Stromal cell of bone marrow (primary cell): ENCODE measurements around the gene LCNL1.
"Not testable (repeated sequence)": the region's sequence is repeated elsewhere in the genome, so short reads cannot be mapped to it uniquely, and the experiment has no call there.

Experiments used
- DNase-seq: peaks from one replicate; pipeline ENCODE4 v3.0.0-alpha.2; 2012; ENCODE audit warnings: low read depth

The LCNL1 gene

DNA sequence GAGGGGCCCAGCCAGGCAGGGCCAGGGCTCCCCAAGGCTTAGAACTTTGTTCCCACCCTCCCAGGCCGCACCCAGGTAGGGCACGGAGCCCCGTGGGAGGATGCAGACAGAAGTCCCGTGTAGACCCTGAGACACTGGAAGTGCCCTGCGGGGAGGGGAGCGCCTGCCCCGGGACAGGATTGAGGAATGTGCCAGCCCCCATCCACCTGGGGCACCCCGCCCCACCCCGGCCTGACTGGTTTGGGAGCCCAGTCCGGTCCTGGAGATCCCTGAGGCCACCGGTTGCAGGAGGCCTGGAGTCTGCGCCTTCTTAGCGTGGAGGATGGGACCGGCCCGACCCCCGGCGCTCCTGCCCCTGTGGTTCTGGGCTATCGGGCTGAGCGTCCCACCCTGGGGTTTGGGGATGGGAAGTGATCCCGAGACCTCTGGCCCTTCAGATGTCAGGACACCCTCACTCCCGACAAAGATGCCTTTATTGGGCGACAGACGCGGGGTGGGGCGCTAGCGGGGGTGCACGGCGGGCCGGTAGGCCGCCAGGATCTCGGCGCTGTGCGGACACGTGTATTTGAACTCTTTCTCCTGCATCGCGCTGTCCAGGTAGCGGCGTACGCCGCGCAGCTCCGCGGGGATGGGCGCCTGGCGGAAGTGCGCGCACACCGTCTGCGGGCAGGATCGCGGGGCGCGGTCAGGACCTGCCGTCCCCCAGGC, 11.5 kb downstream of the LCNL1 start:
- no peak for DNase-seq

DNA sequence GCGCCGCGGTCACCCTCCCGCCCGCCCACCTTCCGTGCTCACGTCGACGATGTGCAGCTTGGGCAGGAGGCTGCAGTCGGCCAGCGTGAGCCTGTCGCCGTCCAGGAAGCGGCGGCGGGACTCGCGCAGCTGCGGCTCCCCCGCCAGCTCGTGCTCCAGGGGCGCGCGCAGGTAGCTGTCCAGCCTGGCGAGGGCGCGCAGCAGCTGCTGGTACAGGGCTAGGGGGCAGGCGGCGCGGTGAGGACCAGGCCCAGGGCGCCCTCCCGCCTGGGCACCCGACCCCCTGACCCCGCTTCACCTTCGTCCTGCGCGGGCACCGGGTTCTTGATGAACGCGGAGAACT, 12.1 kb downstream of the LCNL1 start:
- DNase-seq = no peak

DNA sequence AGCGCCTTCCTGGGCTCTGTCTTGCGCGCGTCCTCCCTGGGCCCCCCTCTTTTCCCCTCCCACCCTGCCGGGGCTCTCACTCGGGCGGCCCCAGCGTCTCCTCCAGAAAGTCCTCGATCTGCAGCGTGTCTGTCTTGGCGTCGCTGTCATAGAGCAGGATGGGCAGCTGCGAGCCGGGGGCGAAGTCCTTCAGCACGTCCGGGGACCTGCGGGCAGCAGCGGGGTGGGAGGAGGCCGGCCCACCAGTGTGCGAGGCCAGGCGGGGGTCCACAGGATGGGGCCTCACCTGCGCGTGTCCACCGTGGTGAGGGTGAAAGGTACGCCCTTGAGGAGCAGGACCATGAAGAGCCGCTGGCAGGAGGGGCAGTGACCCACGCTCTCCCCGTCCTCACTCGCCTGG, 12.6 kb downstream of the LCNL1 start:
- no peak for DNase-seq

DNA sequence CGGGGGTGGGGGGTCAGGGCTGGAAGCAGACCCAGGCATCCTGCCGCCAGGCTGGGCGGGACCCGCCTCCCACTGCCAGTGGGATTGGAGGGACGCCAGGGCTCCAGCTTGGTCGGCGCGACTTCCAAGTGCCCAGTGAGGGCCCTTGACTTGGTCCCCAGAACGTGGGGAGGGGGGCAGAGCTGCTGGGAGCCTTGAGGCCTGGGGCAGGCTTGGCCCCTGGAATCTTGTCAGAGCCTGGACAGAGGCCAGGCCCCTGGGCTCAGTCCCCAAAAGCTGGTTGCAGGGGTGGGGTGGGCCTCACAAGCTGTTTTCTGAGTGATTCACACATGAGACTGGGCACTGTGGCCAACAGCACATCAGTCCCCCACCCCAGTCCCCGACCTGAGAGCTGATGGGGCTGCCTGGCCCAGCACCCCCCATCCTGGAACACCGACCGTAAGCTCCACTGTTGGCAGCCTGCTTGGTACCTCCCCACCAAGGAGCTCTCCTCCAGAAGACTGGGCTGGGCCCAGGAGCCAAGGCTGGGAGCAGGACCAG, 13.0 kb downstream of the LCNL1 start:
- DNase-seq = no peak

DNA sequence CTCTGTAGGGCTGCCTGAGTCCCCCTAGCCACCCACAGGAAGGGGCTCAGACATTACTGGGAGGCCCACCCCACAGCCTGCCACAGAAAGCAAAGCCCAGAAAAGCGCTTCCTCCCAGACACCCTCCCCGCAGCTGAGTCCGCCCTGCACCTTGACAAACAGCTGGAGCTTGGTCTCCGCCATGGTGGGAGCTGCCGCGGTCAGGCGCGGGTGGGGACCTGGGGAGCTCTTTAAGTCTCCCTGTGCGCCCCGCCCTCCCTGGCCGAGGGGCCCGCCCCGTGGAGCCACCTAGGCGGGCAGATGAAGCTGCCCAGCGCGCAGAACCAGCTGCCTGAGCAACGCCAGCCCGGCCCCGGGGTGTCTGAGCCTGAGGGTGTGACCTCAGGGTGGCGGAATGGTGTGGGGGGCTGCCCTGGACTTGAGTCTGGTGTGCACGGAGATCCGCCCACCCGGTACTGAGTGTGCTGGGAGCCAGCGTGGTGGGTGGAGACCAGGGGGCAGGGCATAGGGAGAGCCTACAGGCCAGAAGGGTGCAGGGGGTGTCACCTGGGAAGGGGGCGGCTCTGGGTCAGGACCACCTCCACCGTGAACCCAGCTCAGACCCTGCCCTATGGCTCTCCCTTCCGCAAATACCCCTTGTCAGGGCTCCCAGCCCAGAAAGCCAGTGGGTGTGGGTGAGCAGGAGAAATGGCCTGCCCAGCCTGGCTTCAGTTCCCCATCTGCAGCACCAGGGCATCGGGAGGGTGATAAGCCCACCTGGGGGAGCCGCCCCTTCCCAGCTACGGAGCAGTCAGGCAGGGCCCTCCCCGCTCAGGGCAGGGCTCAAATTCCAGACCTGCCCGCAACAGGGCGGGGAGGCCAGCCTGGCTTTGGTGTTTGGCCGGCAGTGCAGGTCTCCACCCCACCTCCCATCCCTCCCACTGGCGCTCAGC, 13.8 kb downstream of the LCNL1 start, which contains the start of gene CLIC3:
Gene CLIC3, minus strand, starts transcription at position 208 of the 932 bp plus-strand sequence. Its CDS starts 25 bp downstream, at position 183.
- DNase-seq = no peak

DNA sequence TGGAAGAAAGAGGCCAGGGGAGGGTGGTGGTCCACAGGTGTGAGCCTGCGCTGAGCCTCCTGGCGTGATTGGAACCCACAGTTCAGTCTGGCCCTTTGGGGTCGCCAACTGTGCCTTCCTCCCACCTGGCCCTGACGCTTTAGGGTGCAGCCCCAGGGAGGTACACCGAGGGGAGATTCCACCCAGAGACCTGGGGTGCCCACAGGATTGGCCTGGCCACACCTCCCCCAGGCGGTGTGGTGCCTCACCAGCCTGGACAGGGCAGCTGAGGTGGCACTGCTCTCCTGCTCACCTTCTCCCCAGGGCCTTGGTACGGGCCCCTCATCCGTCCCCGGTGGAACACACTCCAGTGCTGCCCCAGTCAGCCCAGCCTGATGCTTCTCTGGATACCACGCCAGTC, 14.6 kb downstream of the LCNL1 start:
- no peak for DNase-seq

DNA sequence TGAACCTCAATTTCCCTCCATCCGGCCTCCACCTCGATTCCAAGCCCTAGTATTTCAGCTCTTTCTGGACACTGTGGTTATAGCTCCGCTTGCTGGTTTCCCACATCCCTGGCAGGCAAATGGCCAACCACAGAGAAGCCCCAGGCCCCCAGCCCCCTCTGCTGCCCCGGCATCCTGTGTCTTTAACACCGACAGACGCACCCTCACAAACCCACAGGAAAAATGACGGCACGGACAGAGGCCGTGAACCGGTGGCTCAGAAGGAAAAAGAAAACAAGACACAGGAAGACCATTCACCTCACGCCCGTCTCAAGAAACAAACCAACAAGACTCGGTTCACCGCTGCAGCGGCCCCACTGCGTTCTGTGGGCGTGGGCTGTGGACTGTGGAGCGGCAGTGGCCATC, 15.0 kb downstream of the LCNL1 start:
- DNase-seq = no peak

DNA sequence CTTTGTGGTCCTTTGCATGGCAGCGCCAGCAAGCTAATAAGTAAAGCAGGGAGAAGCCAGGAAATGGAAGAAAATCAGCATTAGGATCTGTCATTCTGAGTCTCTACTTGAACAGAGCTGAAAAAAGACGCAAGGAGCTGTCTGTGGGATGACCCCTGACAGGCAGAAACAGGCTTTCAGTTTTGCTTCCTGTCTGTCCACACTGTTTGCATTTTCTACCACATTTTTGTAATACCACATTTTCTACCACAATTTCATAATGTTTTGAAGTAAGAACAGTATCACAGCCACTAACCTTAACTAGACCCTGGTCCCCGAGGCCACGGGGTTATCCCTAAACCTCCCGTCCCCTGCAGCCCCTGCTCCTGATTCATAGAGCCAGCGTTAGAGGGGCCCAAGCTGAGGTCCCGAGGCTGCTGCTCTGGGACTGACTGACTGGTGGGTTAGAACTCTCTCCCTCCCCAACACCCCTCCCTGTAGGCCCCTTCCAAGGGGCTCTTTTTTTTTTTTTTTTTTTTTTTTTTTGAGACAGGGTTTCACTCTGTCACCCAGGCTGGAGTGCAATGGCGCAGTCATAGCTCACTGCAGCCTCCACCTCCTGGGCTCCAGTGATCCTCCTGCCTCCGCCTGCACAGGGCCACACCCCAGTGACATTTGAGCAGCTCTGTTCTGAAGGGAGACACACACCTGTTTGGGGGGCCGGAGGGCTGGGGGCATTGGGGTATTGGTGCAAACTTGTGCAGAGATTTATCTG, 17.6 kb downstream of the LCNL1 start:
- no peak for DNase-seq

DNA sequence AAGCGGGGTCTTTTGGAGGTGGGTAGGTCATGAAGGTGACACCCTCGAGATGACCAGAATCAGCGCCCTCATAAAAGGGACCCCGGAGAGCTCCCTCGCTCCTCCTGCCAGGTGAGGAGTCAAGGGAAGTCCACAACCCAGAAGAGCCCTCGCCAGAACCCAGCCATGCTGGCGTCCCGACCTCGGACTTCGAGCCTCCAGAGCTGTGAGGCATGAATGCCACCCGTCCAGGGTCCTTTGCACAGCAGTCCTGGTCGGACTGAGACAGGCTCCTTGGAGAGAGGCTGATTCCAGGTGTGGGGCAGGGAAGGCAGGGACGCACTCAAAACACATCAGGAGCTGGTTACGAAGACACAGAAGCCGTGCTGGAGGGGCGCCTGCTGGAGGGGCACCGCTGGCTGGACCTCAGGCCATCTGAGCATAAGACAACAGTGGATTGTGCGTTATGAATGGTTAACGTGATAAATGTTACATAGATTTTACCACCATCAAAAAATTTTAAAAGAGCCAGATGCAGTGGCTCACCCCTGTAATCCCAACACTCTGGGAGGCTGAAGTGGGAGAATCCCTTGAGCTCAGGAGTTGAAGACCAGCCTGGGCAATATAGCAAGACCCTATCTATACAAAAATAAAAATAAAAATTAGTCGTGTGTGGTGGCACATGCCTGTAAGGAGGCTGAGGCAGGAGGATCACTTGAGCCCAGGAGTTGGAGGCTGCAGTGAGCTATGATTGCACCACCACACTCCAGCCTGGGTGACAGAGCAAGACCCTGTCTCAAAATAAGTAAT, 19.3 kb downstream of the LCNL1 start:
- no peak for DNase-seq

DNA sequence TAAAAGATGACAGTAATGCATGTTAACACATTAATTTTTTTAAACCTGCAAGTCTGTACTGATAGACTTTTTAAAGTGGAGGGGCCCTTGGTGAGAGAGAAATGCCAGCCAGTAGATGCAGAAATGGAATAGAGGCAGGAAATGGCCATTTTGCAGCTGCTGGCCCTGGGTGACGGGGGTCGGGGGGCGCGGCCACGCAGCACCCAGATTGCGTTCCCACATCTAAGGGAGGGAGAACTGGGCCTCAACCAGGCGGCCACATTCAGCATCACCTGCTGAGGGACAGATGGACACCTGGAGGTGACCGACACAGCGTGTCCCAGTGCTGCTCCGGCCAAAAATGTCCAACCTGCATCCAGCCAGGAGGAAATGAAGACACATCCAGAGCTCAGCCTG, 19.9 kb downstream of the LCNL1 start:
- no peak for DNase-seq

DNA sequence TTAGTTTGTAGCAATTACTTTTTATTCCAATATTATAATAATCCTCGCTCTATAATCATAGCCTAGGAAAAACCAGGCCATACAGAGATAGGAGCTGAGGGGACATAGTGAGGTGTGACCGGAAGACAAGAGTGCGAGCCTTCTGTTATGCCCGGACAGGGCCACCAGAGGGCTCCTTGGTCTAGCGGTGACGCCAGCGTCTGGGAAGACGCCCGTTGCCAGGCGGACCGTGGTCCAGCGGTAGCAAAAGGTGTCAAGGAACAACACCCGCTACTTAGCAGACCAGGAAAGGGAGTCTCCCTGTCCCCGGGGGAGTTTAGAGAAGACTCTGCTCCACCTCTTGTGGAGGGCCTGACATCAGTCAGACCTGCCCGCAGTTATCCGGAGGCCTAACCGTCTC, 21.5 kb downstream of the LCNL1 start:
- DNase-seq = not testable (repeated sequence)

DNA sequence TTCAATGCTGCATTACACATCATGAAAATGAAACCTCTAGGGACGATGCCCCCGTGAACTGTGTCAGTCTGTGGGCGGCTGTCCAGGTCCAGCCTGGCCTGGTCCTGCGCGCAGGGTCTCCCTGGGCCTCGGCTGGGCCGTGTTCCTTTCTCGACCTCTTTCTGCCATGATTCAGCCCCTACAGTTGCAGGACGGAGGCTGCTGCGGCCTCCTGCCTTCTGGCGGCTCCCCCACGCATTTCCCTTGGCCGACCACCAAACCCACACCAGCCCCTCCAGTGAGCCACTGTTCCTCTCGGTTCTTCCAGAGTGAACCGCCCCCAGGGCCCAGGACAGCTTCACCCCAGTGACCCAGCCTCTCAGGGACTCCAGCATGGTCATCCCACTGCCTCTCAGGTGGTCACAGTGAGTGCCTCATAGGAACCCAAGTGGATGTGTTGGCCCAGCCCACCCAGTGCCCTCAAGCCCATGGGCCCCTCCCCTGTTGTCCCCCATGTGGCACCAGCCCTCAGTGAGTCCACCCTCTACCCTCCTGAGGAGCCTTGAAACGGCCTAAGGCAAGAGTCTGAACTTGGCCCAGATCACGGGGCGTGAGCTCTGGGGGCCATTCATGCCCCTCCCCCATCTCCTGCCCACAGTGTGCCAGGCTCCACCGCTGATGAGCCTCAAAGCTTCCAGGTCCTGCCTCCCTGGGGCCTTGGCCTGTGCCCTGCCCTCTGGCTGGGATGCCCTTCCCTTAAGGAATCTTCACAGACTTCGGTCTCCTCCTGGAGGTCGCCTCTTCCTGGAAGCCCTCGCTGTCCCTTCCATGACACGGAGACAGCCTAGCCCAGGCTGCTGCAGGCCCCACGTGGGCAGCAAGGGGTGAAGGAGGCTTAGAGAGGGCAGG, 23.6 kb downstream of the LCNL1 start:
- no peak for DNase-seq

DNA sequence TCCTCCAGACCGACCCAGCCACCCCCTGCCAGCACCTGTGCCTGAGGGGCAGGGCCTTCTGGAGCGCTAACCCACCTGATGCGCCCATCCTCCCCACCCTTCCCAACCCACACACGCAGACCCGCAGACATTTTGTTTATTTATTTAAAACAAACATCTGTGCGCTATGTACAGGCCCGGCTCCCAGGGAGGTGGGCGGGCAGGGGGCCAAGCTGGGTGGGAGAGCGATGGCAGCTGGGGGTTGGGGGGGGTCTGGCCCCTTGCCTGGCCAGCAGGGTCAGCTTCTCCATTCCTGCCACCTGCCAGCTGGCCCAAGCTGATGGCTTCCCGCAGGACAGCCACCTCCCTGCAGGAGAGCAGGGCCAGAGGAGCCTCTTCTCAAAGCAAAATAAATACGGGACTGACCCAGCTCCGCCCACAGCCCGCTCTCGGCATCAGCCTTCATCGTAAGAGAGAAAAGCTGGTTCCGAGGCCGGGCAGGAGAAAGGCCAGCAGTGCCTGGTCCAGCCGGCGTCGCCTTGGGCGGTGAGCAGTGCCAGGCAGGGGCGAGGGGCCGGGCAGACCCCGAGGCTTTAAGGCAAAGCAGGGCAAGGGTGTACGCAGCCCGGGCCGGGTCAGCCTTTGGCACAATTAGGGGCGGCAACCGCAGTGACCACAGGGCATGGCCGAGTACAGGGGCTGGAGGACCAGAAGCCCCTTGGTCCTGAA, 24.5 kb downstream of the LCNL1 start:
- DNase-seq = no peak

DNA sequence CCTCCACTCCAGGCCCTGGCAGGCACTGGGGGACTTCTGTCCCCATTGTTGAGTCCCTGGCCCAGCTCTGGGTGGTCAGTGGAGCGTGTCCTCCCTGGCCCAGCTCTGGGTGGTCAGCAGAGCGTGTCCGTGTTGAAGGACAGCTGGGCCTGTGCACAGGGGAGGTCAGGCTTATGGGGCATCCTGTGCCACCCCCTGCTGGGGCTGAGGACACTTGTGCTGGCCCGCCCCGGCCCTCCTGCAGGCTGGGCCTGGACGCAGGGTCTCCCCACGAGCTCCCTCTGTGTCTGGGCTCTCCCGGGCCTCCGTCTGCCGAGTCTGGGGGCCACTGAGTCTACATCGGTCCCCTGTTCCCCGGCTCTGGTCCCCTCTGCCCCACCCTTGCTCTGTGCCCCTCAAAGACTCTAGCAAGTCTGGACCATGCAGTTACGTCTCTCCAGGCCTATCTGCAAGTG, 25.1 kb downstream of the LCNL1 start:
- DNase-seq = no peak

DNA sequence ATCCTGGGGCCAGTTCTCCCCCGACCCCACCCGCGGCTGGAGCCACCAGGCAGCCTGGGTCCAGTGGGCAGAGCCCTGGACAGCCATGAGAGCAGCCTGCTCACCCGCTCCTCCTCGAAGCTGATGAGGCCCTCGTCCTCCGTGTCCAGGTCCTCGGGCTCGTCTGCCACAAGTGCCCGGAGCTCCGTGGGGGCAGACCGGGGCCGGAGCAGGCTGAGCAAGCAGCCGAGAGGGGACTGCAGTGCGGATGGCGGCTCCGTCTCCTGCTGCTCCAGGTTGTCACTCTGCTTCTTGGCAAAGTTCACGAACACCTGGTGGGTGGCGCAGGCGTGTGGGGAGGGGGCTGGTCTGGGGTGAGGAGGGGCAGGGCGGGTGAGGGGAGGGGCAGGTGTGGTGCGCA, 25.5 kb downstream of the LCNL1 start:
- DNase-seq = no peak

DNA sequence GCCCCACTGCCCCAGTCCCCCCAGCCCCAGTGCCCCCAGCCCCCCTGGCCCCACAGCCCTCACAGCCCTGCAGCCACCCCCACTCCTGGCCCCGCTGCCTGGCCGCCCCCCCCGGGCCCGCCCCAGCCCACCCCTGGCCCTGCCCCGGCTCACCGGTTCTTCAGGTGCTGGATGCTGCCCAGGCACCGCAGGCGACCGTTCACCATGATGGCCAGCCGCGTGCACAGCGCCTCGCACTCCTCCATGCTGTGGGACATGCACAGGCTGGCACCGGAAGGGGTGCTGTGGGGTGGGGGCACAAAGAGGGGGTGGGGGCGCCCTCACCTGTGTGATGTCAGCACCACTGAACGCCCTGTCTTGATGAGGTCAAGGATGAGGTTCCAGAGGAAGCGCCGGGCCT, 26.4 kb downstream of the LCNL1 start:
- no peak for DNase-seq

DNA sequence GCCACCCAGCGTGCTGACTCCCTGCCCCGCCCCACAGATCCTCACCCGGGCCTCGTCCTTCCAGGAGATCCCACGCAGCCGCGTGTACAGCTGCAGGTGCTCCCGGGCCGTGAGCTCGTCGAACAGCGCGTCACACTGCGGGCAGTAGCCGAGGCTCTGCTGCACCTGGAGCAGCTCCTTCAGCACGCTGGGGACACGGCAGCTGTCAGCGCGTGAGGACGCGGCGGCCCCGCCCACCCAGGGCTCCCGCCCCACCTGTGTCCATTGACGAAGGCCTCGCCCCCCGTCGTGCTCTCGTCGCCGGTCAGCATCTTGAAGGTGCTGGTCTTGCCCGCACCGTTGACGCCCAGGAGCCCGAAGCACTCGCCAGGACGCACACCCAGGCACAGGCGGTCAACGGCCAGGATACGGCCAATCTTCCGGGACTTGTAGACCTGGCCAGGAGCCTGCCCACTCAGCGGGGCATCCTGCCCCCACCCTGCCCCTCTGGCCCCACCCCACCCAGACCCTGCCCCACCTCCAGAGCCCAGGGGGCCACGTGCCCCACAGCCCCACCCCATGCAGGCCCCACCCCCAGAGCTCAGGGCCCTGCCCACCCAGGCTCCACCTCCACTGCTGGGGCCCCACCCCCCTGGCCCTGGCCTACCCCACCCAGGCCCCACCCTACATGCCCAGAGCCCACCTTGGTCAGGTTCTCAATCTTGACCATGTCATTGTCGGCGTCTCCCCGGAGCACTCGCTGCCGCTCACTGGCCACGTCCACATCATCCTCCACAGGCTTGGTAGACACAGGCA, 27.3 kb downstream of the LCNL1 start:
- no peak for DNase-seq

DNA sequence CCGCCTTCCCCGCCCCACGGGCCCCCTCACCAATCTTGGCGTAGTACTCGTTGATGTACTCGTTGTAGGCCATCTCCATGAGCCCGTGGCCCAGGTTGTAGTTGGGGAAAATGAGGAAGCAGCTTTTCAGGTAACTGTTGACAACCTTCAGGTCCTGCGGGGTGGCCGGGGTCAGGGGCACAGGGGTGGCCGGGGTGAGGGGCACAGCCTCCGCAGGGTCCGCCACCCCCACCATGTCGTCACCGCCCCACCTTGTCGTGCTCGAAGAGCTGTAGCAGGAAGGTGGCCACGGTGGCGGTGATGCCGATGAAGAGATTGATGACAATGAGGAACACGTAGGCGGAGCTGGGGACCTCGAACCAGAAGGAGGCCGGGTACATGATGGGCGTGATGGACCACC, 28.4 kb downstream of the LCNL1 start:
- no peak for DNase-seq
